SK-N-SH (cell line): ENCODE data around the gene VPS11. TPM values are rescaled to one million over a fixed set of nuclear protein-coding genes. Genes with fewer than 3 reads are reported as not detected.

Experiments used
- CTCF ChIA-PET: fragments of 300-600, 350-600 bp; formaldehyde crosslinking; extraction: SDS; loops from one replicate; lab custom pipeline; 2021; lab: Yijun Ruan, JAX
- POLR2A ChIA-PET: fragments of 350-600 bp; sonication (Branson Sonifier 250); formaldehyde crosslinking; extraction: SDS; loops from one replicate; lab custom pipeline; 2020; ENCODE audit warnings: antibody characterized with exemption, inconsistent platforms; lab: Yijun Ruan, JAX
- DNase-seq: peaks from one replicate; pipeline ENCODE4 v3.0.0; 2012
- H2AFZ ChIP-seq: fragments of 200-600 bp; sonication (generic); 2 replicates; pipeline ENCODE4 v1.8.1; 2016; ENCODE audit warnings: antibody characterized with exemption, mild to moderate bottlenecking, low read depth
- H3F3A ChIP-seq: fragments of 200-600 bp; sonication (generic); replicated peaks from 2 replicates; pipeline ENCODE3; 2016; ENCODE audit warnings: antibody characterized with exemption, mild to moderate bottlenecking; ENCODE audit not compliant: insufficient read depth
- H3K27ac ChIP-seq, 2 experiments: fragments of 200-500 bp in 1 of 2; fragments of 200-600 bp in 1 of 2; sonication (Bioruptor generic) in 1 of 2; sonication (generic), shearing (Covaris generic) in 1 of 2; 2 replicates each; pipeline versions ENCODE4 v1.5.1 to v1.6.1; 2014 to 2016; ENCODE audit warnings: low read depth in 2 of 2, inconsistent platforms in 1 of 2, low read length in 1 of 2, mild to moderate bottlenecking in 1 of 2, mixed read lengths in 1 of 2
- H3K27me3 ChIP-seq: fragments of 200-600 bp; sonication (generic), shearing (Covaris generic); 2 replicates; pipeline ENCODE4 v1.6.1; 2016; ENCODE audit warnings: mixed run types; ENCODE audit not compliant: insufficient read depth
- H3K36me3 ChIP-seq, 2 experiments: fragments of 200-500 bp in 1 of 2; fragments of 200-600 bp in 1 of 2; sonication (Bioruptor generic) in 1 of 2; sonication (generic) in 1 of 2; replicated peaks in 1 of 2; 2 replicates each; pipeline versions ENCODE3 to v1.5.1; 2014 to 2016; ENCODE audit warnings: low read length in 1 of 2, mild to moderate bottlenecking in 1 of 2; ENCODE audit not compliant: insufficient read depth in 2 of 2, control insufficient read depth in 1 of 2
- H3K4me1 ChIP-seq, 2 experiments: fragments of 200-500 bp in 1 of 2; fragments of 200-600 bp in 1 of 2; sonication (Bioruptor generic) in 1 of 2; sonication (generic), shearing (Covaris generic) in 1 of 2; 2 replicates each; pipeline versions ENCODE4 v1.5.1 to v1.6.1; 2014 to 2016; ENCODE audit warnings: low read depth in 1 of 2, low read length in 1 of 2, mixed run types in 1 of 2; ENCODE audit not compliant: insufficient read depth in 2 of 2, control insufficient read depth in 1 of 2
- H3K4me2 ChIP-seq: fragments of 200-600 bp; sonication (generic), shearing (Covaris generic); 2 replicates; pipeline ENCODE4 v1.6.1; 2017; ENCODE audit warnings: mixed run types
- H3K4me3 ChIP-seq, 2 experiments: fragments of 200-500 bp in 1 of 2; fragments of 200-600 bp in 1 of 2; sonication (Bioruptor generic) in 1 of 2; sonication (generic), shearing (Covaris generic) in 1 of 2; 2 replicates each; pipeline versions ENCODE4 v1.5.1 to v1.8.1; 2014 to 2016; ENCODE audit warnings: low read depth in 2 of 2, inconsistent platforms in 1 of 2, low read length in 1 of 2, mild to moderate bottlenecking in 1 of 2, mixed read lengths in 1 of 2, moderate library complexity in 1 of 2
- H3K79me2 ChIP-seq: fragments of 200-600 bp; sonication (generic); 2 replicates; pipeline ENCODE4 v1.8.1; 2017; ENCODE audit warnings: mild to moderate bottlenecking; ENCODE audit not compliant: insufficient read depth
- H3K9ac ChIP-seq: fragments of 200-600 bp; sonication (generic); 2 replicates; pipeline ENCODE4 v1.6.1; 2017; ENCODE audit warnings: mixed run types
- H3K9me2 ChIP-seq: fragments of 200-600 bp; sonication (generic); 2 replicates; pipeline ENCODE4 v1.6.1; 2017; ENCODE audit warnings: mixed run types
- H3K9me3 ChIP-seq: fragments of 200-600 bp; sonication (generic); 2 replicates; pipeline ENCODE4 v1.6.1; 2017; ENCODE audit warnings: mixed run types, mild to moderate bottlenecking, moderate library complexity
- H4K20me1 ChIP-seq: fragments of 200-600 bp; sonication (generic); 2 replicates; pipeline ENCODE4 v1.6.1; 2017; ENCODE audit warnings: mild to moderate bottlenecking, mixed run types; ENCODE audit not compliant: insufficient read depth
- CTCF ChIP-seq: fragments of 200-600 bp; sonication (generic); IDR thresholded peaks from 2 replicates; pipeline ENCODE4 v1.6.1; 2017; ENCODE audit warnings: antibody characterized with exemption, mild to moderate bottlenecking, moderate library complexity
- EP300 ChIP-seq, 2 experiments: IDR thresholded peaks; 2 replicates each; pipeline versions ENCODE4 v1.4.0 to v1.6.1; 2012; ENCODE audit warnings: borderline replicate concordance in 1 of 2, low read depth in 1 of 2, low read length in 1 of 2
- GABPA ChIP-seq: IDR thresholded peaks from 2 replicates; pipeline ENCODE4 v1.4.0; 2012; ENCODE audit warnings: low read depth, mild to moderate bottlenecking
- IRF3 ChIP-seq: fragments of 150-350 bp; IDR thresholded peaks from 2 replicates; pipeline ENCODE4 v1.6.1; 2016; ENCODE audit warnings: mild to moderate bottlenecking, low read depth, low read length
- JUND ChIP-seq: IDR thresholded peaks from 2 replicates; pipeline ENCODE4 v1.4.0; 2012
- MXI1 ChIP-seq: IDR thresholded peaks from 2 replicates; pipeline ENCODE4 v1.6.1; 2012; ENCODE audit warnings: mild to moderate bottlenecking, low read depth, low read length, improper control_type of control experiment
- NFIC ChIP-seq: IDR thresholded peaks from 2 replicates; pipeline ENCODE4 v1.4.0; 2012; ENCODE audit warnings: borderline replicate concordance
- RAD21 ChIP-seq: IDR thresholded peaks from 2 replicates; pipeline ENCODE4 v1.6.1; 2012; ENCODE audit warnings: mild to moderate bottlenecking, low read length
- RCOR1 ChIP-seq: fragments of 150-350 bp; IDR thresholded peaks from 2 replicates; pipeline ENCODE4 v1.6.1; 2017; ENCODE audit warnings: antibody characterized with exemption, low read length
- USF2 ChIP-seq: fragments of 150-350 bp; IDR thresholded peaks from 2 replicates; pipeline ENCODE4 v1.6.1; 2017; ENCODE audit warnings: antibody characterized with exemption, low read length, low read depth, borderline replicate concordance
- WGBS: methylation state at CpG from one replicate; pipeline ENCODE4 v1.1.6; 2017; ENCODE audit warnings: low lambda C conversion rate; 5-methylcytosine and 5-hydroxymethylcytosine counted together
- polyA plus RNA-seq, 3 experiments: library from polyadenylated mRNA; depleted of rRNA; stranded (reverse); fragments of >200 nt; gene quantifications; 2 replicates each; pipeline ENCODE4 v1.2.3, GENCODE V29; 2012

Gene VPS11
- polyA plus RNA-seq, 1 of the 3 experiments (the other 2 are of a cell fraction) = 14.8 TPM

GRCh38 chr11:119052163-119052814 lies 15.3 kb upstream of the VPS11 start (continued):
- no peak for TF ChIP-seq EP300 (IDR thresholded peaks at IDR 0.05; ENCODE audit: borderline replicate concordance in 1 of 2, low read depth in 1 of 2, low read length in 1 of 2)
- TF ChIP-seq USF2 = no peak
- TF ChIP-seq GABPA = no peak
- TF ChIP-seq JUND = no peak

- ChIA-PET POLR2A (interaction anchor here (0.6 to 3.8 kb wide), 3 partner anchors 8 to 31 kb away, joined by 3 to 21 read pairs (median 12); partner anchors contain the start of genes HMBS and VPS11), CTCF (interaction anchor here (0.5 to 2.1 kb wide), 3 partner anchors 9 to 286 kb away, joined by 3 to 8 read pairs (median 4); no protein-coding TSS in a partner anchor)
- H3F3A ChIP-seq = peaks cover 8% of the 10 kb centered on the region
- H3K9me2 ChIP-seq = no peaks in the 10 kb centered on the region
- no peak overlapping the region for H3K9ac ChIP-seq
- no peaks in the 10 kb centered on the region for H3K9me3 ChIP-seq
- DNase-seq = no peak
- no peaks in the 10 kb centered on the region for H3K27me3 ChIP-seq
- H3K36me3 ChIP-seq = peaks cover 37 to 53% of the 10 kb centered on the region in 2 experiments
- no peak for TF ChIP-seq RAD21
- H3K27ac ChIP-seq = no peak overlapping the region
- H3K79me2 ChIP-seq = peaks cover 33% of the 10 kb centered on the region
- H3K4me1 ChIP-seq = peaks cover 12 to 21% of the 10 kb centered on the region in 2 experiments; a peak in 2 of 4 replicates
- no peak overlapping the region for H3K4me3 ChIP-seq
- WGBS = 100% methylated on average over 2 of the region's 10 CpGs
- no peak overlapping the region for H2AFZ ChIP-seq
- H3K4me2 ChIP-seq = no peak overlapping the region
- no peaks in the 10 kb centered on the region for H4K20me1 ChIP-seq
These were observed 13.2 kb upstream of the VPS11 start for GRCh38 chr11:119054418-119054817.

GRCh38 chr11:119055901-119056300 lies 11.7 kb upstream of the VPS11 start:
- Histone ChIP-seq H3K36me3 (peaks cover 32 to 44% of the 10 kb centered on the region in 2 experiments), H4K20me1 (no peaks in the 10 kb centered on the region), H3K4me3 (peak overlapping the region; percentile 82 to 90), H3F3A (peaks cover 11% of the 10 kb centered on the region), H3K9me3 (no peaks in the 10 kb centered on the region), H3K79me2 (peaks cover 33% of the 10 kb centered on the region), H3K4me2 (peak overlapping the region; percentile 94)
- POLR2A ChIA-PET = interaction anchor here (0.7 to 3.8 kb wide), 10 partner anchors 10 to 56 kb away, joined by 3 to 21 read pairs (median 8); partner anchors contain the start of genes DPAGT1, HMBS, RPS25 and TRAPPC4
- TF ChIP-seq USF2 (no peak), MXI1 (peak; percentile 50; the same call in 1 of the 2 replicates), NFIC (no peak), RCOR1 (no peak), CTCF (peak; percentile 46), IRF3 (no peak), RAD21 (peak; percentile 48)
- TF ChIP-seq, all 33 proteins: peak for 3
- no peaks in the 10 kb centered on the region for H3K9me2 ChIP-seq
- WGBS = 41% methylated on average over 6 of the region's 6 CpGs
- CTCF ChIA-PET = interaction anchor here (0.9 to 2.1 kb wide), 14 partner anchors 8 to 284 kb away, joined by 3 to 8 read pairs (median 4); partner anchors contain the start of genes SLC37A4 and VPS11
- peak overlapping the region; percentile 91 for H3K9ac ChIP-seq
- peaks cover 12 to 21% of the 10 kb centered on the region in 2 experiments; a peak in 2 of 4 replicates for H3K4me1 ChIP-seq
- peak; percentile 64 for DNase-seq
- H3K27ac ChIP-seq = peak overlapping the region; percentile 77 to 84; a peak in 2 of 4 replicates
- H2AFZ ChIP-seq = no peak overlapping the region
- no peaks in the 10 kb centered on the region for H3K27me3 ChIP-seq
